GM19372 (cell line): Measurements from ENCODE around the gene YEATS4.

Experiments used
- ATAC-seq: cut with Tn5 transposase; IDR thresholded peaks from one replicate; pipeline ENCODE4 v1.9.1; 2021; ENCODE audit warnings: mild to moderate bottlenecking, low read depth, moderate library complexity; ENCODE audit not compliant: unreplicated experiment

Gene YEATS4

GRCh38 chr12:69341328-69341727 is 18.2 kb upstream of the YEATS4 start:
- ATAC-seq: no peak

- ATAC-seq: no peak
Observed at GRCh38 chr12:69342421-69342820, 17.1 kb upstream of the YEATS4 start.

- no peak for ATAC-seq
Observed at GRCh38 chr12:69343357-69343756, 16.2 kb upstream of the YEATS4 start.

GRCh38 chr12:69343885-69344612 is 15.5 kb upstream of the YEATS4 start:
- no peak for ATAC-seq

- no peak for ATAC-seq
Observed at GRCh38 chr12:69345077-69345476, 14.5 kb upstream of the YEATS4 start.

- ATAC-seq: no peak
Observed at GRCh38 chr12:69345742-69346141, 13.8 kb upstream of the YEATS4 start.

- ATAC-seq: no peak
Observed at GRCh38 chr12:69348162-69348938, 11.2 kb upstream of the YEATS4 start, which contains the start of gene LYZ. Gene LYZ, plus strand, starts transcription at chr12:69348381. Its CDS starts 28 bp downstream, at chr12:69348409.

- no peak for ATAC-seq
Observed at GRCh38 chr12:69350002-69350626, 9.4 kb upstream of the YEATS4 start.

- ATAC-seq: no peak
Observed at GRCh38 chr12:69350777-69351176, 8.8 kb upstream of the YEATS4 start.

GRCh38 chr12:69351462-69352236 is 7.9 kb upstream of the YEATS4 start:
- ATAC-seq: no peak

GRCh38 chr12:69352904-69353303 is 6.6 kb upstream of the YEATS4 start:
- no peak for ATAC-seq

GRCh38 chr12:69354172-69354555 is 5.4 kb upstream of the YEATS4 start:
- no peak for ATAC-seq

- no peak for ATAC-seq
Observed at GRCh38 chr12:69354556-69355187, 4.9 kb upstream of the YEATS4 start.

GRCh38 chr12:69355363-69356028 is 4.0 kb upstream of the YEATS4 start:
- no peak for ATAC-seq

- no peak for ATAC-seq
Observed at GRCh38 chr12:69360348-69360672, 767 bp downstream of the YEATS4 start.

GRCh38 chr12:69366796-69367195 is 7.3 kb downstream of the YEATS4 start:
- no peak for ATAC-seq

- no peak for ATAC-seq
Observed at GRCh38 chr12:69368171-69368570, 8.6 kb downstream of the YEATS4 start.

GRCh38 chr12:69383074-69383473 is 23.5 kb downstream of the YEATS4 start:
- ATAC-seq: no peak

GRCh38 chr12:69385038-69385437 is 25.5 kb downstream of the YEATS4 start:
- ATAC-seq: no peak

GRCh38 chr12:69386921-69387320 is 27.4 kb downstream of the YEATS4 start:
- no peak for ATAC-seq
